Mucosa of descending colon (tissue), 3 donors: ENCODE data around the gene ACP2. TPM values are rescaled to one million over a fixed set of nuclear protein-coding genes. Genes with fewer than 3 reads are reported as not detected.

Experiments used
- ATAC-seq: fragments of 200-7000 bp; cut with Tn5 transposase; one replicate; pipeline ENCODE4 v1.9.1; 2020; ENCODE audit warnings: mild to moderate bottlenecking, moderate library complexity
- DNase-seq, 3 donors: peaks; one replicate each; pipeline ENCODE4 v3.0.0-alpha.2; 2020
- H3K36me3 ChIP-seq: fragments of 200-600 bp; one replicate; pipeline ENCODE4 v1.8.0; 2021; ENCODE audit warnings: low read depth, mild to moderate bottlenecking
- H3K4me1 ChIP-seq: fragments of 200-600 bp; one replicate; pipeline ENCODE4 v1.8.0; 2021; ENCODE audit warnings: low read depth, mild to moderate bottlenecking
- H3K4me3 ChIP-seq: fragments of 200-600 bp; one replicate; pipeline ENCODE4 v1.8.0; 2021; ENCODE audit warnings: mild to moderate bottlenecking
- H3K9me3 ChIP-seq: fragments of 200-600 bp; one replicate; pipeline ENCODE4 v1.8.0; 2021; ENCODE audit warnings: mild to moderate bottlenecking
- intact Hi-C, 2 donors: fragments of 100-400 bp; cut with DNase I in 1 of 2; cut with micrococcal nuclease in 1 of 2; formaldehyde crosslinking; loops; one replicate each; pipeline versions ENCODE4 v1.11.0 to v1.11.1; 2022; cut with DNase I, micrococcal nuclease
- total RNA-seq, 3 donors: library from RNA; stranded (reverse); fragmentation: NEBNext Ultra II Directional in 2 of 3; extraction: Animal tissue kit (Norgen Biotek cat#: 25700) in 2 of 3; gene quantifications; one replicate each; pipeline versions ENCODE4 v1.2.1 to v1.2.4, GENCODE V29; 2021 to 2023
- TF ChIP-seq, protein P1 (sequence below): fragments of 200-600 bp; IDR thresholded peaks from one replicate; pipeline ENCODE4 v1.8.0; 2022; ENCODE audit warnings: antibody characterized with exemption, mild to moderate bottlenecking
- donor health status: DM: no; HTN: no; CAD: no; lungs with moderate emphysema.
- donor health status: DM: no; HTN: no; CAD: no.
- donor health status: DM: no; HTN: yes; CAD: no.

The ACP2 gene
- total RNA-seq, 3 donors from 2014 or later: 42.6 to 53.8 (median 51.1) TPM

- Histone ChIP-seq H3K4me1 (peaks cover 29% of the 10 kb centered on the region), H3K36me3 (no peaks in the 10 kb centered on the region), H3K4me3 (no peak overlapping the region), H3K9me3 (no peaks in the 10 kb centered on the region)
- intact Hi-C loops: no loop called here
- ATAC-seq (no peak), DNase-seq (peak in 1 of 3 donors; percentile 44)
- TF ChIP-seq, protein P1, sequence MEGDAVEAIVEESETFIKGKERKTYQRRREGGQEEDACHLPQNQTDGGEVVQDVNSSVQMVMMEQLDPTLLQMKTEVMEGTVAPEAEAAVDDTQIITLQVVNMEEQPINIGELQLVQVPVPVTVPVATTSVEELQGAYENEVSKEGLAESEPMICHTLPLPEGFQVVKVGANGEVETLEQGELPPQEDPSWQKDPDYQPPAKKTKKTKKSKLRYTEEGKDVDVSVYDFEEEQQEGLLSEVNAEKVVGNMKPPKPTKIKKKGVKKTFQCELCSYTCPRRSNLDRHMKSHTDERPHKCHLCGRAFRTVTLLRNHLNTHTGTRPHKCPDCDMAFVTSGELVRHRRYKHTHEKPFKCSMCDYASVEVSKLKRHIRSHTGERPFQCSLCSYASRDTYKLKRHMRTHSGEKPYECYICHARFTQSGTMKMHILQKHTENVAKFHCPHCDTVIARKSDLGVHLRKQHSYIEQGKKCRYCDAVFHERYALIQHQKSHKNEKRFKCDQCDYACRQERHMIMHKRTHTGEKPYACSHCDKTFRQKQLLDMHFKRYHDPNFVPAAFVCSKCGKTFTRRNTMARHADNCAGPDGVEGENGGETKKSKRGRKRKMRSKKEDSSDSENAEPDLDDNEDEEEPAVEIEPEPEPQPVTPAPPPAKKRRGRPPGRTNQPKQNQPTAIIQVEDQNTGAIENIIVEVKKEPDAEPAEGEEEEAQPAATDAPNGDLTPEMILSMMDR: no peak
Observed at GRCh38 chr11:47268448-47269001, 19.9 kb upstream of the ACP2 start.

DNA sequence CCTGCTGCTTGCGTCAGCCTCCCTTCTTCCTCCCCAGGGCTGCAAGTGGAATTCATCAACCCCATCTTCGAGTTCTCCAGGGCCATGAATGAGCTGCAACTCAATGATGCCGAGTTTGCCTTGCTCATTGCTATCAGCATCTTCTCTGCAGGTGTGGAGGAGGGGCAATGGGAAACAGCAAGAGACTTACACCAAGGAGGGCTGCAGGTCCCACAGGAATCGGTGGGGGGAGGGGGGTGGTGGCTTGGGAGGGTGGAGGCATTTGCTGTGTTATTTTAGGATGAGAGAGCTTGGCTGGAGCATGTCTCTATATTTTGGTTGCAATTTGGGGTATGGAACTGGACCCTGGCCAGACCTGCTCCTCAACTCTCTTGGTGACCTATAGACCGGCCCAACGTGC lies 19.3 kb upstream of the ACP2 start:
- TF ChIP-seq, protein P1: no peak
- H3K9me3 ChIP-seq: no peaks in the 10 kb centered on the region
- no peaks in the 10 kb centered on the region for H3K36me3 ChIP-seq
- DNase-seq: peak; percentile 24 to 41 (median 37)
- H3K4me1 ChIP-seq: peaks cover 29% of the 10 kb centered on the region
- H3K4me3 ChIP-seq: no peak overlapping the region
- intact Hi-C loops: no loop called here
- ATAC-seq: no peak

GRCh38 chr11:47264521-47264920 lies 15.9 kb upstream of the ACP2 start:
- peaks cover 18% of the 10 kb centered on the region for H3K4me1 ChIP-seq
- intact Hi-C loops: loop anchor here in 1 of 2 donors (5.0 kb wide), 1 partner anchor 87 kb away; the partner anchor contains the start of gene ARFGAP2
- ATAC-seq: no peak
- H3K4me3 ChIP-seq: no peak overlapping the region
- TF ChIP-seq, protein P1: no peak
- H3K36me3 ChIP-seq: no peaks in the 10 kb centered on the region
- DNase-seq: no peak
- H3K9me3 ChIP-seq: no peaks in the 10 kb centered on the region

GRCh38 chr11:47264119-47264518 lies 15.5 kb upstream of the ACP2 start:
- TF ChIP-seq, protein P1: no peak
- no peak for ATAC-seq
- intact Hi-C loops: loop anchor here in 1 of 2 donors (5.0 kb wide), 1 partner anchor 87 kb away; the partner anchor contains the start of gene ARFGAP2
- Histone ChIP-seq H3K4me1 (peaks cover 22% of the 10 kb centered on the region), H3K36me3 (no peaks in the 10 kb centered on the region), H3K9me3 (no peaks in the 10 kb centered on the region), H3K4me3 (no peak overlapping the region)
- DNase-seq: peak in 2 of 3 donors; percentile 11 to 18

- Histone ChIP-seq H3K4me3 (no peak overlapping the region), H3K4me1 (peaks cover 26% of the 10 kb centered on the region), H3K36me3 (no peaks in the 10 kb centered on the region), H3K9me3 (no peaks in the 10 kb centered on the region)
- TF ChIP-seq, protein P1: no peak
- intact Hi-C loops: loop anchor here in 1 of 2 donors (5.0 kb wide), 1 partner anchor 84 kb away; the partner anchor contains the start of gene ARFGAP2
- ATAC-seq: no peak
- DNase-seq: no peak
Observed at GRCh38 chr11:47261291-47261800, 12.7 kb upstream of the ACP2 start.
